NCI-H2196 (cell line): ENCODE results near the gene PRKCE.
"Not testable (repeated sequence)": the region's sequence is repeated elsewhere in the genome, so short reads cannot be mapped to it uniquely, and the experiment has no call there.

Source experiments
- DNase-seq: peaks from one replicate; lab custom pipeline; 2025; ENCODE audit not compliant: unreplicated experiment; lab: John Stamatoyannopoulos, UW

Gene PRKCE

GRCh38 chr2:46198164-46198883 lies 546.8 kb downstream of the PRKCE start:
- no peak for DNase-seq

- no peak for DNase-seq
These were observed 547.5 kb downstream of the PRKCE start for GRCh38 chr2:46198966-46199365.

GRCh38 chr2:46200100-46200690 lies 548.7 kb downstream of the PRKCE start:
- DNase-seq: no peak

GRCh38 chr2:46200861-46201605 lies 549.6 kb downstream of the PRKCE start:
- no peak for DNase-seq

GRCh38 chr2:46202453-46202852 lies 551.0 kb downstream of the PRKCE start:
- no peak for DNase-seq

GRCh38 chr2:46202987-46203386 lies 551.5 kb downstream of the PRKCE start:
- no peak for DNase-seq

GRCh38 chr2:46203636-46204035 lies 552.2 kb downstream of the PRKCE start:
- not testable (repeated sequence) for DNase-seq

- DNase-seq: no peak
These were observed 556.1 kb downstream of the PRKCE start for GRCh38 chr2:46207591-46207990.

- no peak for DNase-seq
These were observed 557.3 kb downstream of the PRKCE start for GRCh38 chr2:46208766-46209165.

- no peak for DNase-seq
These were observed 558.6 kb downstream of the PRKCE start for GRCh38 chr2:46210063-46210462.

- no peak for DNase-seq
These were observed 560.0 kb downstream of the PRKCE start for GRCh38 chr2:46211461-46211860.

- no peak for DNase-seq
These were observed 562.4 kb downstream of the PRKCE start for GRCh38 chr2:46213906-46214305.

- DNase-seq: no peak
These were observed 564.7 kb downstream of the PRKCE start for GRCh38 chr2:46216213-46216612.

- not testable (repeated sequence) for DNase-seq
These were observed 572.0 kb downstream of the PRKCE start for GRCh38 chr2:46223514-46223913.

GRCh38 chr2:46225150-46225625 lies 573.7 kb downstream of the PRKCE start:
- no peak for DNase-seq

GRCh38 chr2:46225730-46226129 lies 574.3 kb downstream of the PRKCE start:
- DNase-seq: no peak

GRCh38 chr2:46226620-46227019 lies 575.1 kb downstream of the PRKCE start:
- no peak for DNase-seq

GRCh38 chr2:46227022-46227421 lies 575.5 kb downstream of the PRKCE start:
- DNase-seq: no peak

GRCh38 chr2:46227674-46228289 lies 576.3 kb downstream of the PRKCE start:
- DNase-seq: no peak

- DNase-seq: no peak
These were observed 577.9 kb downstream of the PRKCE start for GRCh38 chr2:46229134-46230063.
